GM10847 (cell line): Measurements from ENCODE around the gene IL5RA.

Source experiments
- POLR2A ChIP-seq: IDR thresholded peaks from 2 replicates; pipeline ENCODE4 v1.6.1; 2011; ENCODE audit not compliant: insufficient read length; ENCODE audit errors: extremely low read depth

Gene IL5RA

DNA sequence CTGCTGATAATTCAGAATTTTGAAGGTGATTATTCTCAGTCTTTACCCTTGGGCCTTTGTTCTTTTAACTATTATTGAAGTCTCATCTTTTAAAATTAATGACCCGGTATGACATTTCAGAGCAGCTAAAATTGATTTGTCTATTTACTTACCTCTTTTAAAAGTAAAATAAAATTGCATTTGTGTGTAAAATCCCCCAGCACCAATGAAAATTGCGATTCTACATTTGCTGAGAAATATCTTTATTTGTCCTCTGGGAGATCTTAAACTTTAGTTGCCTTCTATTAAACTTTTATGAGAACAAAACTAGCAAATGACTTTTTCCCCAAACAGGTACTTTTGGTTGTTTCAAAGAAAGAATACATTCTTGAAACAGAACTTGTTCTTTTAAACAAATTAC lies 7.5 kb upstream of the IL5RA start:
- TF ChIP-seq POLR2A: no peak

- no peak for TF ChIP-seq POLR2A
These were observed 3.0 kb upstream of the IL5RA start for GRCh38 chr3:3113042-3113709.

DNA sequence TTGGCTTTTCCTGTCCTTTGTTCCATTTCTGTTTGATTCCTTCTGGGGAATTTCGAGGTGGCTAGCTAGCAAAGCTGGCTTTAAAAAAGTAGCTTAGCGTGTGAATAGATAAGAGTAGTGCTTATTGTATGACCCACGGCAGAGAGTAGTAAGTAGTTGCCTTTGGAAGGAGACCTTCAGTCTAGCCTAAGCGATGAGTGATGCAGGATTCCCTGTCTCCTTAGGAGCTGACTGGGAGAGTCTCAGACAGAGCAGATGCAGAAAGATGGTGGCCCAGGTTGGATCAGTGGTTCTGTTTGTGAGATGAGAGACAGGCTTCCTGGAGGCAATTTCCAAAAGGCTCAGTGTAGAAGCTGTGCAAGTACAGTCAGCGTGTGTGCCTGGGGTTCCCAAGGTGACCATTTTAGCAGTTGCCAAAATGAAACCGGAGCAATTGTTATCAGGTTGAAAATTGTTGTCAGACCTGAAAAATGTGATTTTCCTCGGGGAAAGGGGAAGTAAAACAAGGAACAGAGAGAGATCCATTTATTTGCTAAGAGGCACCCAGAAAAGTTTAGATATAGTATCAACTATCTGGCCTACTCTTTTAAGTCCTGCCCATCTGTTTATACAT lies 681 bp upstream of the IL5RA start:
- no peak for TF ChIP-seq POLR2A

- TF ChIP-seq POLR2A: no peak
These were observed 521 bp downstream of the IL5RA start for GRCh38 chr3:3109407-3110298.

GRCh38 chr3:3107858-3108257 lies 2.3 kb downstream of the IL5RA start:
- TF ChIP-seq POLR2A: no peak

DNA sequence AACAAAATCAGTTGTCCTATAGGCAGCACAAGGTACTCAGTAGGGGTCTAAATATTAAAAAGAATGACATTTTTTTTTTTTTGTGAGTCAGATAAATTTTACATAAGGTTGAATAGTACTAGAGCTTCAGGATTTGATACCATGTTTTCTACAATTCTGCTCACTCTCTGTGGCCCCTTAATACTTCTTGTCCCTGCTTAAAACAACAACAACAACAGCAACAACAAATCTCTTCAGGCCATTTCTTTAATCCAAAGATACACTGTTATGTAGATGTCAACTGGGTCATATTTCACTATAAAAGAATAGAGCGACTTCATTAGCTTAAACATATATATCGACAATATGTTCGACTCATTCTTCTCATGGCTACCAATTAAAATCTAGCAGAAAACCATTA lies 3.0 kb downstream of the IL5RA start:
- TF ChIP-seq POLR2A: no peak

GRCh38 chr3:3105815-3106214 lies 4.4 kb downstream of the IL5RA start:
- TF ChIP-seq POLR2A: no peak

DNA sequence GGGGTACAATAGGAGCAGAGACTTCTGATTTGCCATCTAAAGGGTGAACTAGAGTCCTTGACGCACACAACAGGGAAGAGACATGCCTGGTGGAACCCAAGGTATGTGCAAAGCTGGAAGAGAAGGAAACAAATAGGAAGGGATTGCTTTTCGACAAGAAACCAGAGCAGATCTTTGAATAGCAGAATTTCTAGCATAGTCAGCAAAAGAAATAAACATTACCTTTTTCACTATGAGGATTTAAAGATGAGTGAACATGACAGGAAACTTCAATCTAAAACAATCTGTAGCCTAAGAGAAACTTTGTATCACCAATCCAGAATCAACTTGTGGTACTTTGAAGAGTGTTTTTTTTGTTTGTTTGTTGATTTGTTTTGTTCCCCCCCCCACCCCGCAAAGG lies 4.9 kb downstream of the IL5RA start:
- TF ChIP-seq POLR2A: no peak

DNA sequence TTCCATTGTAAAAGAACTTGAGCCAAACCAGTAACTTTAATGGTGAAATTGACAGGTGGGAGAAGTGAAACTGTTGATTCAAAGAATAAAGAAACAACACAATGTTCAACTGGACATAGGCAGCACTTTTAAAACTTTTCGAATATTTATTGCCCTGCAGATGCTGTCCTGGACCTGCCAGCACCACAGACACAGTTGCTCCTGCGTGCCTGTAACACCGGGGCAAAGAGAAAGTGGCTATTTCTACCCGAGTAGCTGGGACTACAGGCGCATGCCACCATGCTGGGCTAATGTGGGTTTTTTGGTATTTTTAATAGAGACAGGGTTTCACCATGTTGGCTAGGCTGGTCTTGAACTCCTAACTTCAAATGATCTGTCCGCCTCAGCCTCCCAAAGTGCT lies 7.4 kb downstream of the IL5RA start:
- TF ChIP-seq POLR2A: no peak

- no peak for TF ChIP-seq POLR2A
These were observed 8.3 kb downstream of the IL5RA start for GRCh38 chr3:3101660-3102458.

DNA sequence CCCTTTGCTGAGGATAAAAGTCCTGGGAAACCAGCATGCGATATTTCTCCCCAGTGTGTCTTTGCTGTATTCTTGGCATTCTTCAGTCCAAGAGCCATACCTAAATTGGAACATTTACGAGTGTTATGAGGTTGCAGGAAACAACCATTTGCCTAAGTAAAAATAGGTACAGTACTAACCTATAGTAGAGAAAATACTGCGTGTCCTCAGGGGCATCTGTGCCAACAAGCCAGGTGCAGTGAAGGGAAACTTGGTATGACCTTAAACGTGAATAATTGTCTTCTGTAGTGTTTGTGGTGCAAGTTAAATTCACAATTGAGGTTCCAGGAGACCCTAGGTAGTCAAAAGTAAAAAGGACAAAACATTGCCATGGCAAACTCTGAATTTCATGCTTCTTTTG lies 12.2 kb downstream of the IL5RA start:
- TF ChIP-seq POLR2A: no peak

DNA sequence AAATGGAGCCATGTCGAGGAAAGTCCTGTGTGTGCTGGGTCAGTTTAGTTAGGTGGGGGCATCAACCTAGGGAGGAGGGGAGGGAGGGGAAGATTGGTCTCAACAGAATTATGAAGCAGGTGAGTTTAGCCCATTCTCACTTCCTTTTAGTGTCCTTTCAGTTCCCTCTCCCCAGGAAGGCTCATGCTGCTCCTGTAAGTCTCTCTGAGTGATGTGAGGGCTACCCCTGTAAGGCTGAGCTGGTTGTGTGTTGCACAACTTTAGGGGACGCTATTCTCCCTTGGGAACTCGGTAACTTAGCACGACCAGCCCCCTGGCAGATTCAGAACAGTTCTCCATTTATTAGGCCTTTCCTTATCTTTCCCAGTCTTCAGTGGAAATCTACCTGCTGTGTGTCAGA lies 21.2 kb downstream of the IL5RA start:
- no peak for TF ChIP-seq POLR2A

- TF ChIP-seq POLR2A: no peak
These were observed 22.3 kb downstream of the IL5RA start for GRCh38 chr3:3087716-3088465.

- no peak for TF ChIP-seq POLR2A
These were observed 22.9 kb downstream of the IL5RA start for GRCh38 chr3:3087279-3087678.

- no peak for TF ChIP-seq POLR2A
These were observed 23.9 kb downstream of the IL5RA start for GRCh38 chr3:3086239-3086638.
